Chondrocyte (in vitro differentiated cells): ENCODE measurements around the gene LRRTM4. TPM values are rescaled to one million over a fixed set of nuclear protein-coding genes. Genes with fewer than 3 reads are reported as not detected.

Source experiments
- DNase-seq: peaks from one replicate; pipeline ENCODE4 v3.0.0; 2021; ENCODE audit warnings: mixed read lengths, low spot score
- H3K27ac Mint-ChIP-seq: one replicate; pipeline ENCODE4 v1.8.0; 2021; ENCODE audit warnings: mild to moderate bottlenecking, moderate library complexity, mixed read lengths; ENCODE audit not compliant: unreplicated experiment
- H3K27me3 Mint-ChIP-seq: 2 replicates; pipeline ENCODE4 v1.8.0; 2021; ENCODE audit warnings: low read depth, mixed read lengths
- H3K36me3 Mint-ChIP-seq: 2 replicates; pipeline ENCODE4 v1.8.0; 2021; ENCODE audit warnings: low read depth, mixed read lengths
- H3K4me1 Mint-ChIP-seq: 2 replicates; pipeline ENCODE4 v1.8.0; 2021; ENCODE audit warnings: low read depth, mild to moderate bottlenecking, mixed read lengths
- H3K4me3 Mint-ChIP-seq: one replicate; pipeline ENCODE4 v1.8.0; 2021; ENCODE audit warnings: mild to moderate bottlenecking, moderate library complexity, mixed read lengths; ENCODE audit not compliant: unreplicated experiment
- H3K9me3 Mint-ChIP-seq: 2 replicates; pipeline ENCODE4 v1.8.0; 2021; ENCODE audit warnings: low read depth, mixed read lengths
- CTCF ChIP-seq: fragments of 200-600 bp; sonication (generic); IDR thresholded peaks from 2 replicates; pipeline ENCODE4 v1.5.0; 2021; ENCODE audit warnings: antibody characterized with exemption, mild to moderate bottlenecking, moderate library complexity
- total RNA-seq: library from RNA; stranded (reverse); gene quantifications from 3 replicates; pipeline ENCODE4 v1.2.1, GENCODE V29; 2021

Gene LRRTM4
- total RNA-seq, 1 donor from 2014 or later: not detected

GRCh38 chr2:77421971-77422370 is 100.2 kb downstream of the LRRTM4 start:
- Mint-ChIP-seq H3K9me3 (no peaks in the 10 kb centered on the region), H3K4me3 (no peak overlapping the region), H3K36me3 (no peaks in the 10 kb centered on the region), H3K27me3 (no peaks in the 10 kb centered on the region), H3K27ac (no peak overlapping the region), H3K4me1 (no peaks in the 10 kb centered on the region)
- no peak for TF ChIP-seq CTCF
- DNase-seq: no peak

- no peaks in the 10 kb centered on the region for H3K36me3 Mint-ChIP-seq
- H3K27me3 Mint-ChIP-seq: peaks cover 3% of the 10 kb centered on the region
- no peak overlapping the region for H3K4me3 Mint-ChIP-seq
- no peaks in the 10 kb centered on the region for H3K4me1 Mint-ChIP-seq
- no peaks in the 10 kb centered on the region for H3K9me3 Mint-ChIP-seq
- no peak overlapping the region for H3K27ac Mint-ChIP-seq
- TF ChIP-seq CTCF: no peak
- no peak for DNase-seq
Observed at GRCh38 chr2:77418537-77418936, 103.6 kb downstream of the LRRTM4 start.

- no peak for DNase-seq
- Mint-ChIP-seq H3K9me3 (no peaks in the 10 kb centered on the region), H3K27me3 (peaks cover 4% of the 10 kb centered on the region), H3K4me1 (no peaks in the 10 kb centered on the region), H3K27ac (no peak overlapping the region), H3K36me3 (no peaks in the 10 kb centered on the region), H3K4me3 (no peak overlapping the region)
- no peak for TF ChIP-seq CTCF
Observed at GRCh38 chr2:77404189-77404588, 118.0 kb downstream of the LRRTM4 start.

- no peak overlapping the region for H3K4me3 Mint-ChIP-seq
- H3K36me3 Mint-ChIP-seq: no peaks in the 10 kb centered on the region
- TF ChIP-seq CTCF: no peak
- DNase-seq: no peak
- no peaks in the 10 kb centered on the region for H3K9me3 Mint-ChIP-seq
- H3K27me3 Mint-ChIP-seq: peaks cover 3% of the 10 kb centered on the region
- H3K27ac Mint-ChIP-seq: no peak overlapping the region
- no peaks in the 10 kb centered on the region for H3K4me1 Mint-ChIP-seq
Observed at GRCh38 chr2:77398970-77399600, 123.1 kb downstream of the LRRTM4 start.

GRCh38 chr2:77397763-77398162 is 124.4 kb downstream of the LRRTM4 start:
- H3K27ac Mint-ChIP-seq: no peak overlapping the region
- peaks cover 3% of the 10 kb centered on the region for H3K27me3 Mint-ChIP-seq
- no peaks in the 10 kb centered on the region for H3K9me3 Mint-ChIP-seq
- H3K4me1 Mint-ChIP-seq: no peaks in the 10 kb centered on the region
- DNase-seq: no peak
- no peaks in the 10 kb centered on the region for H3K36me3 Mint-ChIP-seq
- no peak for TF ChIP-seq CTCF
- no peak overlapping the region for H3K4me3 Mint-ChIP-seq
